ENCODE results near the gene C6orf132. TPM values are rescaled to one million over a fixed set of nuclear protein-coding genes. Genes with fewer than 3 reads are reported as not detected.
A peak's percentile ranks its signal among the peaks of the same experiment; 100 is the strongest.

The C6orf132 gene, protein sequence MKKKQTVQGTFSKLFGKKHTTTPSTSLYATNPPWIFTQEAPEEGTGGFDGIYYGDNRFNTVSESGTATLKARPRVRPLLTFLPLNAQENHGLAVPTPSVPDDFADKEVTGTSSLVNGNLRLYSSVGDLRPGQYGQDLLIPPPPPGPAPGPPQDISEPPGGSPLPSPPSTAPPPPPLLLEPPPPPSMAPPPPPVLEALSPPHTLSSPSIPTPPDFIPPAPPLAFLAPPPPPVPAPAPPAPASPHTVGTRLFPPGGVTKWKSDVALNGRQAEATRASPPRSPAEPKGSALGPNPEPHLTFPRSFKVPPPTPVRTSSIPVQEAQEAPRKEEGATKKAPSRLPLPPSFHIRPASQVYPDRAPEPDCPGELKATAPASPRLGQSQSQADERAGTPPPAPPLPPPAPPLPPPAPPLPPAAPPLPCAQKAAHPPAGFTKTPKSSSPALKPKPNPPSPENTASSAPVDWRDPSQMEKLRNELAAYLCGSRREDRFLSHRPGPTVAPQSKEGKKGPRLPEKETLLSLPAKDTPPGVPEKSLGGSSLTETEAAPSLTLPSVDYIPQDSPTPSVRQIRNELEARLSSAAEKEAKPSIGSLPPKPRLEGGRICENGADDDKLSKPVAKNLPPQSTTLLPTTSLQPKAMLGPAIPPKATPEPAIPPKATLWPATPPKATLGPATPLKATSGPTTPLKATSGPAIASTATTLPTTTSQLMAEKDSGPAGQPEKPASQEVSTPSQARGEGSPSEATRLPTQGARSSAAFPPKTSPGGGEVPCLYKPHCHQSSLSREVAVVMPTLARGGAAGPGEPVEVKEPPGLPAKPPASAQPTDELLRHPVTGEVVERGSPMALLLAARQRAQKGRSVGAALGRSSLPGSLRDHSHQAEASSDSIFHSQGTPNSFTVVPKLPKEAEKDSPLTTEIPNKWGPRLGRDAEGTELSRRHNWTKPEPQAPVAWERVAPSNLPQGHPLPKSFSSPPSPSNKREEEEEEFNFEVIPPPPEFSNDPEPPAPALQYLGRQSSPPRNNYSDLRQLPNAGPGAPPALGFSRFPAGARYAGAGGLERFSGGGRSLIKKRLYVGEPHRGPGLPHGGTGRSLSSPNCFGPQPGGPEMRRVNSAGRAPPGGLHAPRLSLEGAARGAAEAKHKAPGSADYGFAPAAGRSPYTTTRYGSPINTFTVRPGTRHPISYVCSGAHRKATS
- 1 to 10 TPM; 1.9 to 2.8 TPM for total RNA-seq

DNA sequence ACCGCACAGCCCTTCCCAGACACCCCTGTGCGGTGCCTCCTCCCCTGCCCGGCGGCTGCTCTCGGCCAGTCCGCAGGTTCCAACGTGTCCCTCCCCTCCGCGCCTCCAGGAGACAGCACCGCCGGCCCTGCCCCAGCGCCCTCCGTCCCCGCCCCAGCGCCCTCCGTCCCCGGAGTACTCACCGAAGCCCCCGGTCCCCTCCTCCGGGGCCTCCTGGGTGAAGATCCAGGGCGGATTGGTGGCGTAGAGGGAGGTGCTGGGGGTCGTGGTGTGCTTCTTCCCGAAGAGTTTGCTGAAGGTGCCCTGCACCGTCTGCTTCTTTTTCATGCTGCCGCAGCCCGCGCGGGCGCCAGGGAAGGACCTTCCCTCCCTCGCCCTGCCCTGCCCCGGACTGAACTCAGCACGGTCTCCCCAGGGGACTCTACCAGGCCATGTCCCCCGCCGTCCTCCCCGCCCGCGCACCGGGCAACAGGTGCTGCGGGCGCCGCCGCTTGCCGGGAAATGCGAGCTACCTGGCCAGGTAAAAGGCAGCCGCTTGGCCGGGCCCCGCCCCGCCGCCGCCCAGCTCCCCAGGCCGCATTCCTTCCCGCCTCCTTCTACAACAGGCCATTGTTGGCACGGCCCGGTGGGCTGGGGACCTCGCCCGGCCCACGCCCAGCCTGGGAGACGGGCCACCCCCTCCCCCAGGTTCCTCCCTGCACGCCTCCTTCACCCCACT, at the start of gene C6orf132:
Gene C6orf132 (minus strand): TSS at position 503 of the 718 bp plus-strand sequence. CDS start 176 bp downstream, at position 327.
- Histone ChIP-seq H3K36me3 (no peaks in the 10 kb centered on the region), H3K4me3 (peak within 1 kb of the TSS; percentile 53 to 59), H3K27ac (peak within 1 kb of the TSS; percentile 49 to 63), H3K4me1 (peaks cover 0 to 23% of the 10 kb centered on the region in 2 donors), H3K9me3 (no peaks in the 10 kb centered on the region), H3K27me3 (no peaks in the 10 kb centered on the region)
- TF ChIP-seq, protein P1, sequence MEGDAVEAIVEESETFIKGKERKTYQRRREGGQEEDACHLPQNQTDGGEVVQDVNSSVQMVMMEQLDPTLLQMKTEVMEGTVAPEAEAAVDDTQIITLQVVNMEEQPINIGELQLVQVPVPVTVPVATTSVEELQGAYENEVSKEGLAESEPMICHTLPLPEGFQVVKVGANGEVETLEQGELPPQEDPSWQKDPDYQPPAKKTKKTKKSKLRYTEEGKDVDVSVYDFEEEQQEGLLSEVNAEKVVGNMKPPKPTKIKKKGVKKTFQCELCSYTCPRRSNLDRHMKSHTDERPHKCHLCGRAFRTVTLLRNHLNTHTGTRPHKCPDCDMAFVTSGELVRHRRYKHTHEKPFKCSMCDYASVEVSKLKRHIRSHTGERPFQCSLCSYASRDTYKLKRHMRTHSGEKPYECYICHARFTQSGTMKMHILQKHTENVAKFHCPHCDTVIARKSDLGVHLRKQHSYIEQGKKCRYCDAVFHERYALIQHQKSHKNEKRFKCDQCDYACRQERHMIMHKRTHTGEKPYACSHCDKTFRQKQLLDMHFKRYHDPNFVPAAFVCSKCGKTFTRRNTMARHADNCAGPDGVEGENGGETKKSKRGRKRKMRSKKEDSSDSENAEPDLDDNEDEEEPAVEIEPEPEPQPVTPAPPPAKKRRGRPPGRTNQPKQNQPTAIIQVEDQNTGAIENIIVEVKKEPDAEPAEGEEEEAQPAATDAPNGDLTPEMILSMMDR (IDR thresholded peaks at IDR 0.05), result no peak
- no peak for DNase-seq (ENCODE audit: low spot score)

DNA sequence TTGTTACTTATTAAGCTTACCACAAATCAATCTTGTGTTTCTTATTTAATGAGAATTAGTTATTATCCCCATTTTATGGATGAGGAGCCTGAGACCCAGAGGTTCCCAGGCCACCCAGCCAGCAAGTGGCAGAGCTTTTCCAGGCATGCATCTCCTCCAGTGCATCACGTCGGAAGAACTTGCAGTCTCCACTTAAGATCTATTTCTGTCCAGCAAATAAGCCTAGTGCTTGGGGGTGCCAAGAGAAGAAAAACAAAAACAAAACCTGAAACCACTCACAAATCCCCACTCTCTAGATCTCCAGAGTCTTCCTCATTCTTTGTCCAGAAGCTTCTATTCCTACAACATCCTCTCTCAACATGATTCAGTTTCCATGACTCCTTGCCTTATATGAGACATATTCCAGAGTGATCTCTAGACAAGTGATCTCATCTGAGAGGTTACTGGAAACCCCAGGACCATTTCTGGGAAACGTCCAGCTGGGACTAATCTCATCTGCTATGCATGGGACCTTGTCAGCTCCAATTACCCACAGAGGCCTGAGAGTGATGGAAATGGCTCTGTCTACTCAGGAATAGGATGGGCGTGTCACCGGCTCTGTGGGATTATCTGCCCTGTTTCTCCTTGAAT, 48.2 kb upstream of the C6orf132 start:
- DNase-seq (ENCODE audit: low spot score), result no peak
- TF ChIP-seq, protein P1 (IDR thresholded peaks at IDR 0.05), result no peak
- Histone ChIP-seq H3K27ac (no peak overlapping the region), H3K4me3 (no peak overlapping the region), H3K9me3 (no peaks in the 10 kb centered on the region), H3K4me1 (peaks cover 0 to 7% of the 10 kb centered on the region in 2 donors), H3K36me3 (no peaks in the 10 kb centered on the region), H3K27me3 (no peaks in the 10 kb centered on the region)

DNA sequence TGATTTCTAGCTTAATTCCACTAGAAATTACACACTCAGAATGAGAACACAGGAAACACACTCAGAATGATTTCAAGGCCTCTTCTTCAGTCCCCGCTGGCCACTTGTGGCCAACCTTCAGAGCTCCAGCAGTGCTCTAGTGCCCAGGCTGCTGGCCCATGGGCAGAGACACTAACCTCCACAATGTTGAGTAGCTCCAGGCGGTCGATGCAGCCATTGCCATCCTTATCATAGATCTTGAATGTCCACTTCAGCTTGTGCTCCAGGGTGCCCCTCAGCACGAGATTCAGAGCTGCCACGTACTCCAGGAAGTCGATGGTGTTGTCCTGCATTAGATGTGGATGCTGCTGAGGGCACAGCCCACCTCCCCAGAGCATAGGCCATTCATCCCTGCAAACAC, 46.0 kb upstream of the C6orf132 start:
- TF ChIP-seq, protein P1 (IDR thresholded peaks at IDR 0.05), result no peak
- DNase-seq (ENCODE audit: low spot score), result no peak
- Histone ChIP-seq H3K4me1 (peaks cover 0 to 7% of the 10 kb centered on the region in 2 donors), H3K9me3 (no peaks in the 10 kb centered on the region), H3K36me3 (no peaks in the 10 kb centered on the region), H3K4me3 (no peak overlapping the region), H3K27ac (no peak overlapping the region), H3K27me3 (no peaks in the 10 kb centered on the region)

DNA sequence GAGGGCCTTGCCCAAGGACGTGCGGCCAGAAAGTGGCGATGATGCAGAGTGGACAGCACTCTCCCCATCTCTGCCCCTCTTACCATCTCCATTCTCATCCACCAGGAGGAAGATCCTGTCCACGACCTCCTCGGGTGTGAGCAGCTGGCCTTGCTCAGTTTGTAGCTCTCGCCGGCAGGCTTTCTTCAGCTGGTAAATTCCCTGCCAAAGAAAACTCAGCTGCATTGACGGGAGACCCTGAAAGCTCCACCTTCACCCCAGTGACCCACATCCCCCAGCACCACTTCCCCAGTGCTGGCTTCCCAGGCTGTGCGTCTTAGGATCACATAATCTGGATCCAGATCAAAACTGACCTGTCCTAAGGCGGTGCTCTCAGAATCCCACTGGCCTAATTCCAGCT, 43.2 kb upstream of the C6orf132 start:
- DNase-seq (ENCODE audit: low spot score), result no peak

More for the DNA sequence above, 43.2 kb upstream of the C6orf132 start:
- H3K27me3 ChIP-seq, result no peaks in the 10 kb centered on the region
- H3K9me3 ChIP-seq, result no peaks in the 10 kb centered on the region
- H3K36me3 ChIP-seq, result no peaks in the 10 kb centered on the region
- H3K4me1 ChIP-seq, result peaks cover 0 to 3% of the 10 kb centered on the region in 2 donors
- TF ChIP-seq, protein P1 (IDR thresholded peaks at IDR 0.05), result no peak
- no peak overlapping the region for H3K27ac ChIP-seq
- H3K4me3 ChIP-seq, result no peak overlapping the region
